Lung (tissue), 12 donors: Measurements from ENCODE around the gene MYO18A. TPM values are rescaled to one million over a fixed set of nuclear protein-coding genes. Genes with fewer than 3 reads are reported as not detected.

Experiments used
- ATAC-seq: fragments of 200-7000 bp; cut with Tn5 transposase; one replicate; pipeline ENCODE4 v1.9.1; 2020; ENCODE audit warnings: moderate number of reproducible peaks; ENCODE audit not compliant: insufficient read depth, low FRiP score
- DNase-seq, 3 donors: peaks; one replicate each; pipeline ENCODE4 v3.0.0-alpha.2; 2013 to 2017
- H3K27ac ChIP-seq, 2 donors: one replicate each; pipeline ENCODE4 v1.5.1; 2013; ENCODE audit warnings: mild to moderate bottlenecking in 2 of 2, moderate library complexity in 2 of 2, control low read depth in 1 of 2, inconsistent platforms in 1 of 2, low read depth in 1 of 2, low read length in 1 of 2
- H3K27me3 ChIP-seq, 3 donors: one replicate each; pipeline ENCODE4 v1.5.1; 2013; ENCODE audit warnings: low read length in 2 of 3; ENCODE audit not compliant: control insufficient read depth in 3 of 3, insufficient read depth in 3 of 3
- H3K36me3 ChIP-seq, 4 donors: one replicate each; pipeline ENCODE4 v1.5.1; 2013; ENCODE audit warnings: low read length in 4 of 4, mild to moderate bottlenecking in 1 of 4, moderate library complexity in 1 of 4; ENCODE audit not compliant: control insufficient read depth in 4 of 4, insufficient read depth in 4 of 4
- H3K4me1 ChIP-seq, 5 donors: one replicate each; pipeline ENCODE4 v1.5.1; 2013; ENCODE audit warnings: low read length in 5 of 5, mild to moderate bottlenecking in 2 of 5, moderate library complexity in 1 of 5; ENCODE audit not compliant: control insufficient read depth in 5 of 5, insufficient read depth in 5 of 5
- H3K4me3 ChIP-seq: one replicate; pipeline ENCODE4 v1.5.1; 2013; ENCODE audit warnings: mild to moderate bottlenecking, control low read depth, moderate library complexity
- H3K9ac ChIP-seq, 2 donors: one replicate each; pipeline ENCODE4 v1.5.1; 2013; ENCODE audit warnings: low read length in 2 of 2, control low read depth in 1 of 2; ENCODE audit not compliant: insufficient read depth in 1 of 2
- H3K9me3 ChIP-seq, 4 donors: one replicate each; pipeline ENCODE4 v1.5.1; 2013; ENCODE audit warnings: low read length in 3 of 4, mild to moderate bottlenecking in 1 of 4, moderate library complexity in 1 of 4; ENCODE audit not compliant: control insufficient read depth in 4 of 4, insufficient read depth in 3 of 4
- WGBS, 2 donors: extraction: QIAGEN DNeasy Blood & Tissue Kit; methylation state at CpG; one replicate each; pipeline ENCODE4 v1.1.7; 2013; 5-methylcytosine and 5-hydroxymethylcytosine counted together
- polyA plus RNA-seq, 2 donors: library from polyadenylated mRNA; stranded (reverse); fragments of 200-250 nt; gene quantifications; one replicate each; pipeline ENCODE4 v1.2.1, GENCODE V29; 2013
- total RNA-seq, 2 donors: library from RNA; depleted of rRNA in 1 of 2; stranded (reverse); fragments of >200 nt in 1 of 2; gene quantifications; one replicate each; pipeline ENCODE4 v1.2.1, GENCODE V29; 2014 to 2021
- TF ChIP-seq, protein P1 (sequence below): IDR thresholded peaks from 2 replicates; pipeline ENCODE4 v1.5.1; 2012; ENCODE audit warnings: mild to moderate bottlenecking; ENCODE audit errors: control extremely low read depth, extremely low read depth
- donor health status: control.
- donor health status: control.
- donor health status: Bipolar disorder and iron deficiency.
- donor health status: healthy.
- donor health status: DM: yes; HTN: yes; CAD: no.

Gene MYO18A
- total and polyA plus RNA-seq, 4 donors, result 19.0 to 65.2 (median 49.3) TPM

- TF ChIP-seq, protein P1, sequence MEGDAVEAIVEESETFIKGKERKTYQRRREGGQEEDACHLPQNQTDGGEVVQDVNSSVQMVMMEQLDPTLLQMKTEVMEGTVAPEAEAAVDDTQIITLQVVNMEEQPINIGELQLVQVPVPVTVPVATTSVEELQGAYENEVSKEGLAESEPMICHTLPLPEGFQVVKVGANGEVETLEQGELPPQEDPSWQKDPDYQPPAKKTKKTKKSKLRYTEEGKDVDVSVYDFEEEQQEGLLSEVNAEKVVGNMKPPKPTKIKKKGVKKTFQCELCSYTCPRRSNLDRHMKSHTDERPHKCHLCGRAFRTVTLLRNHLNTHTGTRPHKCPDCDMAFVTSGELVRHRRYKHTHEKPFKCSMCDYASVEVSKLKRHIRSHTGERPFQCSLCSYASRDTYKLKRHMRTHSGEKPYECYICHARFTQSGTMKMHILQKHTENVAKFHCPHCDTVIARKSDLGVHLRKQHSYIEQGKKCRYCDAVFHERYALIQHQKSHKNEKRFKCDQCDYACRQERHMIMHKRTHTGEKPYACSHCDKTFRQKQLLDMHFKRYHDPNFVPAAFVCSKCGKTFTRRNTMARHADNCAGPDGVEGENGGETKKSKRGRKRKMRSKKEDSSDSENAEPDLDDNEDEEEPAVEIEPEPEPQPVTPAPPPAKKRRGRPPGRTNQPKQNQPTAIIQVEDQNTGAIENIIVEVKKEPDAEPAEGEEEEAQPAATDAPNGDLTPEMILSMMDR, result no peak
- Histone ChIP-seq H3K27me3 (no peaks in the 10 kb centered on the region), H3K9me3 (no peaks in the 10 kb centered on the region), H3K36me3 (peaks cover 8 to 54% (median 20%) of the 10 kb centered on the region in 4 donors), H3K9ac (no peak overlapping the region), H3K4me3 (no peak overlapping the region), H3K4me1 (peaks cover 0 to 7% (median 0%) of the 10 kb centered on the region in 5 donors), H3K27ac (no peak overlapping the region)
- ATAC-seq (no peak), DNase-seq (no peak)
- 95 to 96% methylated on average over 16 of the region's 16 CpGs for WGBS, 2 donors
Observed at GRCh38 chr17:29110372-29110757, 69.8 kb downstream of the MYO18A start.

- H3K4me1 ChIP-seq, result peaks cover 0 to 7% (median 0%) of the 10 kb centered on the region in 5 donors
- H3K27ac ChIP-seq, result no peak overlapping the region
- H3K4me3 ChIP-seq, result no peak overlapping the region
- no peaks in the 10 kb centered on the region for H3K9me3 ChIP-seq
- DNase-seq (no peak), ATAC-seq (no peak)
- no peak overlapping the region for H3K9ac ChIP-seq
- peaks cover 8 to 51% (median 20%) of the 10 kb centered on the region in 4 donors for H3K36me3 ChIP-seq
- no peaks in the 10 kb centered on the region for H3K27me3 ChIP-seq
- 92% methylated on average over 29 to 32 of the region's 32 CpGs for WGBS, 2 donors
- TF ChIP-seq, protein P1, result no peak
Observed at GRCh38 chr17:29109477-29110371, 70.5 kb downstream of the MYO18A start.

GRCh38 chr17:29108823-29109476 is 71.2 kb downstream of the MYO18A start:
- 86 to 87% methylated on average over 10 of the region's 10 CpGs for WGBS, 2 donors
- DNase-seq, result no peak
- H3K4me1 ChIP-seq, result peaks cover 0 to 7% (median 0%) of the 10 kb centered on the region in 5 donors
- no peaks in the 10 kb centered on the region for H3K9me3 ChIP-seq
- H3K36me3 ChIP-seq, result peaks cover 8 to 49% (median 25%) of the 10 kb centered on the region in 4 donors
- no peak overlapping the region for H3K27ac ChIP-seq
- ATAC-seq, result no peak
- H3K27me3 ChIP-seq, result no peaks in the 10 kb centered on the region
- H3K4me3 ChIP-seq, result no peak overlapping the region
- no peak overlapping the region for H3K9ac ChIP-seq
- TF ChIP-seq, protein P1, result no peak
